EH (cell line): ENCODE data around the gene PPM1E.
"Not testable (repeated sequence)": the region's sequence is repeated elsewhere in the genome, so short reads cannot be mapped to it uniquely, and the experiment has no call there.

Experiments used
- DNase-seq: peaks from one replicate; pipeline ENCODE4 v3.0.0-alpha.2; 2015; ENCODE audit warnings: low read depth

Gene PPM1E

GRCh38 chr17:58947824-58948223 is 192.2 kb downstream of the PPM1E start:
- DNase-seq = peak; percentile 27

- not testable (repeated sequence) for DNase-seq
These were observed 198.7 kb downstream of the PPM1E start for GRCh38 chr17:58954358-58954757.

- peak; percentile 69 for DNase-seq
These were observed 201.5 kb downstream of the PPM1E start for GRCh38 chr17:58956997-58957724.

- DNase-seq = not testable (repeated sequence)
These were observed 202.0 kb downstream of the PPM1E start for GRCh38 chr17:58957725-58958073.

- DNase-seq = peak; percentile 82
These were observed 204.4 kb downstream of the PPM1E start for GRCh38 chr17:58960068-58960467.

GRCh38 chr17:58965221-58965620 is 209.6 kb downstream of the PPM1E start:
- no peak for DNase-seq

- DNase-seq = no peak
These were observed 210.6 kb downstream of the PPM1E start for GRCh38 chr17:58966208-58966607.

GRCh38 chr17:58968426-58969061 is 212.9 kb downstream of the PPM1E start:
- peak; percentile 35 for DNase-seq

- DNase-seq = no peak
These were observed 213.5 kb downstream of the PPM1E start for GRCh38 chr17:58969156-58969555.

GRCh38 chr17:58969612-58970011 is 214.0 kb downstream of the PPM1E start:
- DNase-seq = no peak

GRCh38 chr17:58970609-58971450 is 215.2 kb downstream of the PPM1E start:
- peak; percentile 71 for DNase-seq

GRCh38 chr17:58974354-58974753 is 218.7 kb downstream of the PPM1E start:
- DNase-seq = no peak

- no peak for DNase-seq
These were observed 220.9 kb downstream of the PPM1E start for GRCh38 chr17:58976541-58976940.

GRCh38 chr17:58980706-58981481 is 225.2 kb downstream of the PPM1E start:
- no peak for DNase-seq

GRCh38 chr17:58982626-58983025 is 227.0 kb downstream of the PPM1E start:
- no peak for DNase-seq

GRCh38 chr17:58985367-58985766 is 229.7 kb downstream of the PPM1E start:
- no peak for DNase-seq

- DNase-seq = no peak
These were observed 230.3 kb downstream of the PPM1E start for GRCh38 chr17:58985971-58986370.

- DNase-seq = no peak
These were observed 234.0 kb downstream of the PPM1E start for GRCh38 chr17:58989629-58990028.

GRCh38 chr17:58991718-58992331 is 236.2 kb downstream of the PPM1E start:
- peak; percentile 92 for DNase-seq

GRCh38 chr17:58993311-58993710 is 237.7 kb downstream of the PPM1E start:
- no peak for DNase-seq

GRCh38 chr17:58995247-58995940 is 239.7 kb downstream of the PPM1E start:
- DNase-seq = peak; percentile 72
